NB4 (cell line): ENCODE results near the gene TRAPPC3L.

ENCODE experiments used
- CTCF ChIP-seq: IDR thresholded peaks from one replicate; pipeline ENCODE4 v1.5.1; 2012; ENCODE audit warnings: low read depth, low read length
- MAX ChIP-seq: IDR thresholded peaks from 2 replicates; pipeline ENCODE4 v1.6.1; 2011; ENCODE audit warnings: low read depth, low read length
- MYC ChIP-seq: IDR thresholded peaks from 2 replicates; pipeline ENCODE4 v1.6.1; 2011; ENCODE audit warnings: low read depth, low read length
- POLR2A ChIP-seq: IDR thresholded peaks from 2 replicates; pipeline ENCODE4 v1.6.1; 2011; ENCODE audit warnings: mild to moderate bottlenecking; ENCODE audit not compliant: insufficient read length; ENCODE audit errors: extremely low read depth

GRCh38 chr6:116447052-116447451 lies 98.4 kb downstream of the TRAPPC3L start:
- no peak for TF ChIP-seq MYC
- no peak for TF ChIP-seq POLR2A
- TF ChIP-seq CTCF = no peak
- TF ChIP-seq MAX = no peak
